Activated CD4-positive, alpha-beta T cell treated with anti-CD3 and anti-CD28 coated beads, Interleukin-2, Interleukin-6, amounts not matched to agents 100 ng/mL and 50 ng/mL, durations not matched to agents 16 hours and 8 hours (primary cell): ENCODE data around the gene RPTOR.

Source experiments
- DNase-seq: peaks from one replicate; pipeline ENCODE4 v3.0.0-alpha.2; 2020

RPTOR gene

GRCh38 chr17:80822021-80822699, 277.5 kb downstream of the RPTOR start:
- no peak for DNase-seq

- DNase-seq: no peak
Observed at GRCh38 chr17:80822700-80823410, 278.2 kb downstream of the RPTOR start.

- DNase-seq: no peak
Observed at GRCh38 chr17:80824549-80825470, 280.2 kb downstream of the RPTOR start.

- DNase-seq: no peak
Observed at GRCh38 chr17:80825471-80826345, 281.1 kb downstream of the RPTOR start.

GRCh38 chr17:80826346-80826954, 281.8 kb downstream of the RPTOR start:
- no peak for DNase-seq

- DNase-seq: peak; percentile 51
Observed at GRCh38 chr17:80826955-80827645, 282.5 kb downstream of the RPTOR start.

- no peak for DNase-seq
Observed at GRCh38 chr17:80827646-80828643, 283.3 kb downstream of the RPTOR start.

- no peak for DNase-seq
Observed at GRCh38 chr17:80829166-80829813, 284.7 kb downstream of the RPTOR start.

GRCh38 chr17:80830020-80830780, 285.6 kb downstream of the RPTOR start:
- DNase-seq: no peak

GRCh38 chr17:80831491-80831890, 286.9 kb downstream of the RPTOR start:
- DNase-seq: no peak

- no peak for DNase-seq
Observed at GRCh38 chr17:80832266-80832676, 287.6 kb downstream of the RPTOR start.

GRCh38 chr17:80832888-80833583, 288.4 kb downstream of the RPTOR start:
- DNase-seq: peak; percentile 93

GRCh38 chr17:80833952-80834892, 289.6 kb downstream of the RPTOR start:
- no peak for DNase-seq

GRCh38 chr17:80834893-80835275, 290.2 kb downstream of the RPTOR start:
- DNase-seq: no peak

GRCh38 chr17:80835816-80836657, 291.4 kb downstream of the RPTOR start:
- no peak for DNase-seq

GRCh38 chr17:80836658-80836965, 292.0 kb downstream of the RPTOR start:
- no peak for DNase-seq
